GM20431 (cell line): ENCODE results near the gene MAP1LC3A.

Experiments
- in situ Hi-C: fragments of 300-500 bp; cut with MseI, MboI; formaldehyde crosslinking; loops from one replicate; pipeline ENCODE4 v1.15.0; 2020; ENCODE audit warnings: low sequenced_read_pairs; ENCODE audit not compliant: unreplicated experiment

MAP1LC3A gene

DNA sequence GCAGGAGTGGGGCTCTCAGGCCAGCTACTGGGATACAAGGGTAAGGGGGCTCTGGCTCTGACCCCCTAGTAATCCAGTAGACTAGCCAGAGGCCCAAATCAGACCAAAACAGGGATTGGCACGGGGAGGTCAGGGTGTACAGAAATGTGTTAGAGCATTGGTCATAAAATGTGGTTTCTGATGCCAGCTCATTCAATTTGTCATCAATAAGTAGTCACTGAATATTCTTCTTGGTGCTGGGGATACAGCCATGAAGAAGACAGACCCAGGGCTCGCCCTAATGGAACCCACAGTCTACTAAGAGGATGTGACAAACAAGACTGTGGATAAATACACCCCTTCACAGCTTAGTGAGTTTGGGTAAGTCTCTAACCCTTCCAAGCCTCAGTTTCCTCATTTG lies 11.1 kb downstream of the MAP1LC3A start:
- in situ Hi-C loops = no loop called here

DNA sequence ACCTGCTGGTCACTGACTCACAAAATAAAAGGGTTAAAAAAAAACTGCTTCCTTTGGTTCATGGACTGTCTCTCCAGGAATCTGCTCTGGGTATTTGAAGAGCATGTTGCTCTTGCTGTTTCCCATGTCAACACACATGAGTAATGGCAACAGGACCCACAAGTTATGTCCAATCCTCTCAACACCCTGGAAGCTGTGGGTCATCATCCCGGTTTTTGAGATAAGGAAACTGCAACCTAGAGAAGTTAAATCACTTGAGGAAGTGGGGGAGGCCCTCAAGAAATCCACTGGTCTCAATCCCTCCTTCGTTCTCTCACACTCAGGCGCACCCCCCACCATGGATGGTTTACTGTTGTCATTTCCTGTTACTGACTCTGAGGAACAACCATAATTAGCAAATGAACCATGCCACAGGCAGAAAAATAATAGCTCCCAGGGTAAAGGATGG lies 12.4 kb downstream of the MAP1LC3A start:
- in situ Hi-C loops = no loop called here

DNA sequence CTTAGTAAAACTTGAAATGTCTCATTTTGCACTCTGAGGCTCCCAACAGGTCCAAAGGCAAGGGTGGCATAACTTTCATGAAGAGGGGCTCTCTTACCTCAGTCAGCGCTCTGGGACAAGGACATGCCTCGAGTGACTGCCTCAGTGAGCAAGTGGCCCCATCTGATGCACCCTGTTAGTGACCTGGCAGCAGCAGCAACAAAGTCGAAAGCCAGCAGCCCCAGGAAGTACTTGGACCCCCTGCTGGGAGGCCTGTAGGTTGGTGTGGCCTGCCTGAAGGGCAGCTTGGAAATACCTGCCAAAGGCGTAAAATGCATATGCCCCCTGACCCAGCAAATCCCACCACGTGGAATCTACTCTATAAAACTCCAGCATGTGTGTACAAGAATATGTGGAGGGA lies 13.2 kb downstream of the MAP1LC3A start:
- in situ Hi-C loops = no loop called here

DNA sequence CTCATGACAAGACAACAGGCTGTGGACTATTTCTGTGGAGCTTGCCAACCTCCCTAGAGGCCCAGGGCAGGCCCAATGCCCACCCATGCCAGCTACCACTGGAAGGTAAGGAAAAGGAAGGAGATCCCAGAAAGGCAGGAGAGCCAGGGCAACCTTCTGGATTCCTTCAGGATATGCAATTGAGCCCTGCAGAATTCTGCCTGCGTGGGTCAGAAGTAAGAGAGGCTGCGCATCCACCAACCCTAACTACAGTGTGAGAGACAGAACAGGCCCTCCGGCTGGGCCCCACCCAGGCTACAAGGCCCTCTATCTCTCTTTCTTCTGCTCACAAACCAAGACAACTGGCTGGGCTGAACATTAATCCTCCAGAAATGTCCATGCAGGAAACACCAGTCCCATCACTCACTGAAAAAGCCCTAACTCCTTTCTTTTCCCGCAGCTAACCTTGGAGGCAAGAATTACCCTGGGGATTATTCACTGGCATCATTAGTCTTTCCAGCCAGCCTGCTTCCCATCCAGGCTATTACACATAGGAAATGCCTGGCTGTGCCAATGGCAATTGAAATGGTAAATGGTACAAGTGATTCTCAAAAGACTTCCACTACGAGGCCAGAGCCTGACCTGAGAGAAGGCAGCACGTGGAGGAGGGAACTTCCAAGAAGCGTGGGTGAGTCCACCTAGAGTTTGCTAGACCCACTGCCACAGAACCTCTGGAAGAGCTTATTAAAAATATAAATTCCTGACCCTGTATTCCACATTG lies 15.2 kb downstream of the MAP1LC3A start:
- in situ Hi-C loops = no loop called here

DNA sequence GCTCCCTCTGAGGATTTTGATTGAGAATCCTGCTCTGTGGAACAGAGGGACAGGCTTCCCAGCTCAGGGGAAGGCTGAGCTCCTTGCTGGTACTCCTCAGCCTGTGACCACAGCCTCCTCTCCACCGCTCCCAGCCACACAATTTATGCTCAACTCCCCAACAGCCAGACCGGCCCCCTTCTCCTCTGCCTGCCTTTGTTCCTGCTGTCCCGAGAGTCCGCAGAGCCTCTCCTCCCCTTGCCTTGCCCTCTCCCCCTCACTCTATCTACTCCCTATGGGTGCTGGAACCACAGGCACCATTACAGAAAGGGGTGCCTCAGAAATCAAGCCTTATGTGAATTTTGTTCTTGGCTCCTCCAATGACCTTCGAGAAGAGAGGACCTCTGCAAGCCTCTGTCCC lies 15.9 kb downstream of the MAP1LC3A start:
- in situ Hi-C loops = no loop called here

DNA sequence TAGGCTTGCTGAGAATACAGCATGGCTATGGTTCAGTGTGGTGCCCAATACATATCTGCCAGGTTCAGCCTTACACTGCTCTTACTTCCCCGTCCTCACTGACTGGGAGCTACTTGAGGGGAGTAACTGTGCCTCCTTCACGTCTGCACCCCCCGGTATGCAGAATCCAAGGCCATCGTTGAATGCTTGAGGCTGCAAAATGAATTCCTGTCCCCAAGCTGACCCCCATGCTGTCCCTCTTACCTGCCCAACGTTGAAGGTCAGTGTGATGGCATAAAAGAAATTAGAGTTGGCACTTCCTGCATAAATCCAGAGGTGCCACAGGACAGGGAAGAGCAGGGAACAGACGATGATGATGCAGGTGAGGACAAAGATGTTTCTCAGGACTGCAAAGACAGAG lies 16.3 kb downstream of the MAP1LC3A start:
- in situ Hi-C loops = no loop called here

DNA sequence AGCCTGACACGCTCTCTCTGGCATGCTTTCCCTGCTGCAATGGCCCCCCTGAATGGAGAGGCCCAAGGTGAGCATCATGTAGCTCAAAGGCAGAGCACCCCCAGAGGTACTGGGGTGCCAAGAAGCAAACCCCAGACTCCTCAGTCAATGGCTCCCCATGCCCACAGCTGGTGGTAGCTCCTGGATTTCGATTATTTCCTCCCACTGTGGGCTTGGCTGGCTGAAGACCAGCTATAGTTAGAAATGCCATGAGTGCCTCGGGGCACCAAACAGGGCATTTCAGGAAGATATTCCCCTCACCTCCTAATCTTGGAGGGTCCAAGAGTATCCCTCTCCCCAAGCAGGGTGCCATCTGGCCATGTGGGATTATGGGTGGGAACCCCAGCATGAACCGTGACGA lies 16.8 kb downstream of the MAP1LC3A start:
- in situ Hi-C loops = no loop called here

DNA sequence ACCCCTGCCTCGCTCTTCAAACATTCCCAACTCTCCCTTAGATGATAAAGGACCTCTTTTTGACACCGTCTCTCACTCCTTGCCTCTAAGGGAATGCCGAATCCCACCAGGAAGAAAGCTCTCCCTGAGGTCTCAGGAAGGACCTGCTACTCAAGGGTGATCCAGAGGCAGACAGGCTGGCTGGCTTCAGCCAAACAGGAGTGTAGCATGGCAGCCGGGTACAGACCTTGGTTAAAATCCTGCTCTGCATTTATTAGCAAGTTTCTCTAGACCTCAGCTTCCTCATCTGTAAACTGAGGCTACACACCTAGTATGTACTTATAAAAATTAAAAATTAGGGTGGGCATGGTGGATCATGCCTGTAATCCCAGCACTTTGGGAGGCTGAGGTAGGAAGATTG lies 17.2 kb downstream of the MAP1LC3A start:
- in situ Hi-C loops = no loop called here

DNA sequence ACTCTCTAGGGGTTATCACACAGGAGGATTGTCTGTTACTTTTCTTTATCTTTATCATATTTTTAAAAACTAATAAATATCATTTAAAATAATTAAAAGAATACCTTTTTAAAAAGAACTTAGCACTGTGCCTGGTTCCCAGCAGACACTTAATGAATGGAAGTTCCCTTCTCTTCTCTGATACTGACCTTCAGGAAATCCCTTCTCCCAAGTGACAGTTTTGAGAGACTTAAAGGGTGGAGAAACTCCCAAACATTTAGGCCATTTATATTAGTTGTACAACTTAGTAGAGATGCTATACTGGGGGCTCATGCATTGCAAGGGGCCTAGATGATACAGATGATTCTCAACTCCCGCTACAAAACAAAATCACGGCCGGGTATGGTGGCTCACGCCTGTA lies 18.5 kb downstream of the MAP1LC3A start:
- in situ Hi-C loops = no loop called here

DNA sequence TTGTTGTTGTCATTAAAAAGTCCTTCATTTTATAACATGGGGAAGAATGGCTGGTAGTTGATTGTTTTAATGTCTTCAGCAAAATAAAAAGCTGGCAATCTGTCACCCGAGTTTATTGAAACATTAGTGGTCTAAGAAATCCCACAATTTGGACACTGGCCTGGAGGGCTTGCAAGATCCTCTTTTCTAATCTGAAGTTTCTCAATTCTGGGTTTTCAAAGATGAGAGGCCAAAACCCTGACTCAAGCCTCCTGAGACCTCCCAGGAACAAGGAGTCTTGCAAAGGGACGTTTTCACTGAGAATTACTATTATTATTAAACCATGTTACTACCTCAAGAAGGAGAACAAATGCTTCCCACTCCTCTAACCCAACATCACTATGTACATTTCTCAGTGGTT lies 19.5 kb downstream of the MAP1LC3A start:
- in situ Hi-C loops = no loop called here

DNA sequence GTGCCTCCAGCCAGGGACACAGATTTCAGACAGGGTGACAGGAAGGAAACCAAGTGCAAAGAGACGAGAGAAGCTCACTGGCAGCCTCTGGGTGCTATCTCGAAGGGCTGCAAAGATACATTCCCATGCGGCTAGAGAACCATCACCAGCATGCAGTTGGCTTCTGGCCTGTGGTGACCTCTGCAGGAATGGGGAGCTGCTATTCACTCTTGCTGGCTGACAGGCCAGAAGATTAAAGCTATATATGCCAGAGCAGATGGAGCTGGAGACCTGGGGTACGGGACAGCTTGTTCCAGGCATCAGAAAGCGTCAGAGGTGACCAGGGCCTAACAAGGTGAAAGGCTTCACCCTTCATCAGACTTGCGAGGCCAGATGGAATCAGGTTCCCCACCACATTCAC lies 20.0 kb downstream of the MAP1LC3A start:
- in situ Hi-C loops = no loop called here

DNA sequence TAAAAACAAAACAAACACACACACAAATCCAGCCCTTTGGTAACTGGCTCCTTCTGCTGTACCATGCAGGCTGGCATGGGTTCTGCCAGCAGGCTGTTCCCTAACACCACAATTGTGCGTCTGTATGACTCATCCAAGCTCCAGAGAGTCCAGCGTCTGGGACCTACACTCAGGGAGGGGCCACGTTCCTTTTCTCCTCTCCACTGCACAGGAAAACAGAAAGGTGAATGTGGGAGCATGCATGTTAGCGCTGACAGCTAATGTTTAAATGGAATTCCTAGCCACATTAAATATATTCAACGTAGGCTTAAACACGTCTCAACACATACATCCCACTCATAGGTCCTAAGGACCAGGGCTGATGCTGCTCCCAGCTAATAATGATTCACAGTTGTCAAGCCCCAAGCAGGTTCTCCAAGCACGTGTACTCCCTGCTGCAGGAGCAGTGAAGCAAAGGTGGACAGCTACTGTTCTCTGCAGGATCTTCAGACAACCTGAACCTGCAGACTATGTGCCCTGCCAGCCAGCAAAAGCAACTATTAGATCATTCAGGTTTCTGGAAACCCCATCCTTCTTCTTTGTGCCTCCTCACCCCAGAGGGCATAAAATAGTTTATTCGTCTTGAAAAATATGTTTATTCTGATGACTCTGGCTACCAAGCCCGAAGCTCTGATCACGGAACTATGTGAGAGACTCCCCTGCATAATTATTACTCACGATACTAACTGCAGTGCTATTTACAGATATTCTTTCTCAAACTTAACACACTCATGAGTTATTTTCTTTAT lies 20.9 kb downstream of the MAP1LC3A start:
- in situ Hi-C loops = no loop called here

DNA sequence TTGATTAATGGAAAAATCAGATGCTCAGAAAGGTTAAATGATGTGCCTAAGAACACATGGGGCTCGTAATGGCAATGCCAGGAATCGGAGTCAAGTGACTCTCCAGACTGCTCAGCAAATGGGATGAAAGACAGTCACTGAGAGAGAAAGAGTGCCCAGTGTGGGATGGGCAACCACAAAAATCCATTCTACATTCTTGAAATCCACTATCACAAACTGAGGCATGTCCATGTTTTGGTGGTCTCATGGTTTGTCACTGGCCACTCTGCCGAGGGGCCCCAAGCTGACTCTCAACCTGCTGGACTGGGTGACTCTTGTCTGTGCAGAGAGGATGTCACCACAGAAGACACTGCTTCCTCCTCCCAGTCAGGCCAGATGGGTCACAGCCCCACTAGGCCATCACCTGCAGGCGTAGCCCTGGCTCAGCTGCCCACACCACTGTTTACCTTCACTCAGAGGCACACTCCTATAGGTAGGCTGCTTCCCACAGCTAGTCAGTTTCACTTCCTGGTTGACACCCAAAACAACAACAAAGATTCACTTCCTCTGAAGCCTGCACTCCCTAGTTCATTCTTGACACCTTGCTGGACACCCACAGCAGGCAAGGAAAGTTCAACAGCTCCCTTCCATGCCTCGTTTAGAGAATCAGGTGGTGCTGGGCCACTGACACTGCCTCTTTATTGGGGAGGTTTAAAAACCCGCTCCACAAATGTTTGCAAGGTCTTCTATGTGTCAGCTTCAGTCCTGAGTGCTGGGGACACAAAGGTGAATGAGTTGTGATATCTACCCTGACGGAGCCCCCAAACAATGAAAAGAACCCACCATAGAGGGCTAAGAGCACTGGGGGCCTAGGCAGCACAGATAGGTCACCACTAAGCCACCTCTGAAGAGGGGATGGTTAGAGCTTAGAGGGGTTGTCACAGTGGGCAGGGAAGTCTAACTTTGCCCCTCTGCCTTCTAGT lies 21.7 kb downstream of the MAP1LC3A start:
- in situ Hi-C loops = no loop called here

DNA sequence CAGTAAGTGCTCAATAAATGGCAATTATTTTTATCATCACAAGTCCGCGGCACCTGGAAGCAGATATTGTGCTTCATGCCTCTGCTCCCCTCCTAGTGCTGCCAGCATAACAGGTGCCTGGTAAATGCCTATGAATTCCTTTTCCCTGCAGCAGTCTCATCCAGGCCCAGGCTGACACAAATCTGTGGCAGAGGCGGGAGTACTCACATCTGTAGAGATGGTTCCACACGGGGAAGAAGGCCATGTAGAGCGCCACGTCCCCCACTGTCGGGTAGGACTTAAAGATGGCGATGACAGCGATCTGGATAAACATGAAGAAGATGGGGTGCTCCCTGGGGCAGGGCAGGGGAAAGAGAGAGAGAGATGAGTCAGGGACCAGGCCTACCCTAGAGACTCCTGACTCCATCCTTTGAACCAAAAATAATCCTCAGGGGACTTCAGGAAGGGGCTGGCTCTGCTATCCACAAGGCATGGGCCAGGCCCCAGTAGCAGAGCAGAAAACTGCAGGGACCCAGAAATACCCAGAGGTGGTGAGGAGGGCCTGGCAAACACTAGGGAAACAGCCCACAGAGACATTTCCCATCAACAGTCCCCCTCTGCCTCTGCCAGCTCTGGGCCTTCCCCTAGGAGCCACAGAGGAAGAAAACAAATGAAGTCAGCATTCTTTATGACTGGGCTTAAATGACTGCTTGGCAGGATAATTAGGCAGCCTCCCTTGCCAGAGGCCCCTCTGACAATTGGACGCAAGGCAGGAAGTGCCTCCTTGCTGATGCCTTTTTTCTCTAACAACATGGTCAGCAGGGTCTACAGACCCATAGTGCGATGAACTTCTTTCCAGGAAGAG lies 23.0 kb downstream of the MAP1LC3A start:
- in situ Hi-C loops = no loop called here

DNA sequence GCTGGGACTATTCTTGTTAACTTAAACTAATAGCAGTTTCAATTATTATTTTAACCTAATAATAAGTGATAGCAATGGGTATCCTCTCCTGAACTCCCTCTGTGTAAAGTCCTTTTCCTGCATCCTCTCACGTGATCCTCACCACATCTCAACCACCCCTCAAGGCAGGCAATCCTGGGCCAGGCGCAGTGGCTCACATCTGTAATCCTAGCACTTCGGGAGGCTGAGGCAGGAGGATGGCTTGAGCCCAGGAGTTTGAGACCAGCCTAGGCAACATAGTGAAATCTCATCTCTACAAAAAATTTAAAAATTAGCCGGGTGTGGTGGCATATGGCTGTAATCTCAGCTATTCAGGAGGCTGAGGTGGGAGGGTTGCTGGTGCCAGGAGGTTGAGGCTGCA lies 23.7 kb downstream of the MAP1LC3A start:
- in situ Hi-C loops = no loop called here

DNA sequence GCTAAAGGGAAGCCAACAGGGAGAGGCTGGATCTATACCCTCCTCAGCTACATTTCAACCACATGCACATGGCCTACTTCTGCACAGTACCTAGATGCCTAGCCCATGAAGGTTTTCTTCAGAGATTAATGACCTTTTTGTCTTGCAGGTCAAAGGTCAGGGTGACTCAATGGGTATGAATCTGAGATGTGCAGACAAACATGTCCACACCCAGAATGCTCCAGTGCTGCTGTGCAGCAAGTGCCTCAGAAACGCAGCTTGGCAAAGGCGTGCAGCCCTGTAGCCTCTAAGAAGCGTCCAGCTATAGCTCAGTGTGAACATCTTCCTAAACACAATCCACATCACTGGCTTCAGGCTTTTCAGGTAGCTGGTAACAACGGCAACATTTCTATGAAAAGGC lies 24.4 kb downstream of the MAP1LC3A start:
- in situ Hi-C loops = no loop called here

DNA sequence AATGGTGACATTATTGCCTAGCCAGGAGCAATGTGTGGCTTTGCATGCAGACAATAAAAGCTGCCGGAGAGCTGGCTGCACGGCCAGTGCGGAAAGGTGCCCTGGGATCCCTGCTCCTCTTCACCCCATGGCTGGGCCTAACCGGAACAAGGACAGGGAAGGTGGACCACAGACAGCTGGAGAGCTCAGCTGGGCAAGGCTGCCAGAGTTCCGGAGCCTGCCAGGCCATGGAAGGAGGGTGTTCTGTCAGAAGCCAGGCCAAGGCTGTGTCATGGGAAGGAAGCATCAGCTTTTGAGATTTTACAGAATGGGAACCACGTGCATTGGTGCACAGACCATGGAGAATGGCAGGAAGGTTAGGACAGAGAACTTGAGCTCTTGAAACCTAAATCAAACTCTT lies 25.0 kb downstream of the MAP1LC3A start:
- in situ Hi-C loops = no loop called here

DNA sequence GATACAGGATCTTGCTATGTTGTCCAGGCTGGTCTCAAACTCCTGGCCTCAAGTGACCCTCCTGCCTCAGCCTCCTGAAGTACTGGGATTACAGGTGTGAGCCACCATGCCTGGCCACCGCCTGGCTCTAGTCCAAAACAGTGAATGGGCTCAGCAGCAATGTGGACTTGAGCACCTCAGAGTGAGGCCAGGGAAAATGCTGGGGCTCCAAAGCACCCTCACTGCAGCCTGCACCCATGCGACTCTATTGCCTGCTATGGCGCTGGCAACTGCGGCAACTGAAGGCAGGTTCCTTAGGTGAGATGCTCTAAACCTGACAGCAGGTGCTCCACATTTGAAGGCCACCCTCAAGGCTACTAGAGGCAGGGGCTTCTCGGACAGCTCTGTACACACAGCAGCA lies 26.5 kb downstream of the MAP1LC3A start:
- in situ Hi-C loops = no loop called here

DNA sequence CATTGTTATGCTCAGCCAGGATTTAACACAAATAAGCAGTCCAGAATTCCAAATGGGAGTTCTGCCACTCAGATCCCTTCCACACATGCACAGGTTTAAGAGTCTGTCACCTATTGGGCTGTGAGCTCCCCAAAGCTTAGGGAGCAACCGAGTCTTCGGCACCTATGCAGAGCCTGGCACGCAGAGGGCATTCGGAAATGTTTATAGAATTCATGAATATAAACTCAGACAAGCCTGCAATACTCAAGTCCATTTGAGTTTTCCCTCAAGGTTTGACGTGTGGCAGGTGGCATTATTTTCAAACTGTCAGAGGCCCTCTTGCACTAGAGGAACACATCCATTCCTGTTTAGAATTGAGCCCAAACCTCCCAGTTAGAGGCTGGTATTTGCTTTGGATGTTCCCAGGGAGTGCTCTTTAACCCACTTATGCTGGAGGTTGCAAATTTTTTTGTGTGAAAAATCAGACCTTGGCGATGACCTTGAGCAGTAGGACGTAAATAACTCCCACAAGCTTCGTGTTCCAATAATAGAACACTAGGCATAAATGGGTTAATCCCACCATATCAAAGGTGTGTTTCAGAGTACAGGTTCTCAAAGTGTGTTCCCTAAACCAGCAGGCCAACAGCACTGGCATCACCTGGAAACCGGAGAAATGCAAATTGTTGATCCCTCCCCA lies 28.1 kb downstream of the MAP1LC3A start:
- in situ Hi-C loops = no loop called here
